Ecto neural progenitor cell (in vitro differentiated cells): Measurements from ENCODE around the gene PPP2R2C.

Experiments
- DNase-seq: peaks from one replicate; pipeline ENCODE4 v3.0.0-alpha.2; 2018; ENCODE audit warnings: low spot score

PPP2R2C gene

GRCh38 chr4:6270636-6271121, 201.7 kb downstream of the PPP2R2C start:
- DNase-seq = no peak
